SU-DHL-6 (cell line): ENCODE data around the gene ZC3H18.

ENCODE experiments used
- H2AFZ ChIP-seq: fragments of 200-600 bp; sonication (generic); 2 replicates; pipeline ENCODE4 v1.6.1; 2014; ENCODE audit warnings: low read depth, mild to moderate bottlenecking, moderate library complexity, mixed read lengths, antibody characterized with exemption, low read length; ENCODE audit not compliant: severe bottlenecking
- H3F3A ChIP-seq: fragments of 200-600 bp; shearing (Covaris generic); 2 replicates; pipeline ENCODE4 v1.6.0; 2016; ENCODE audit warnings: antibody characterized with exemption, mild to moderate bottlenecking; ENCODE audit not compliant: insufficient read depth
- H3K27ac ChIP-seq: fragments of 200-600 bp; sonication (generic); 2 replicates; pipeline ENCODE4 v1.5.1; 2016; ENCODE audit warnings: low read depth, mild to moderate bottlenecking, low read length, moderate library complexity, mixed read lengths
- H3K27me3 ChIP-seq: fragments of 200-600 bp; sonication (generic), shearing (Covaris generic); 2 replicates; pipeline ENCODE4 v1.6.0; 2014; ENCODE audit warnings: mild to moderate bottlenecking, low read length
- H3K36me3 ChIP-seq: fragments of 200-600 bp; sonication (generic); 2 replicates; pipeline ENCODE4 v1.6.1; 2014; ENCODE audit warnings: mild to moderate bottlenecking, low read length, mixed read lengths
- H3K4me2 ChIP-seq: fragments of 300-600, 200-600 bp; shearing (Covaris generic), sonication (generic); 2 replicates; pipeline ENCODE4 v1.6.0; 2014; ENCODE audit warnings: low read length, low read depth, mild to moderate bottlenecking; ENCODE audit not compliant: poor library complexity, severe bottlenecking
- H3K4me3 ChIP-seq: fragments of 200-600 bp; sonication (generic); 2 replicates; pipeline ENCODE4 v1.5.1; 2014; ENCODE audit warnings: antibody characterized with exemption, low read length, mild to moderate bottlenecking, mixed read lengths; ENCODE audit not compliant: insufficient read depth, poor library complexity, severe bottlenecking
- H3K79me2 ChIP-seq: fragments of 200-600 bp; sonication (generic); 2 replicates; pipeline ENCODE4 v1.6.1; 2014; ENCODE audit warnings: mild to moderate bottlenecking, low read length, moderate library complexity; ENCODE audit not compliant: insufficient read depth
- H3K9ac ChIP-seq: fragments of 200-600 bp; sonication (generic); 2 replicates; pipeline ENCODE4 v1.7.0; 2014; ENCODE audit warnings: mild to moderate bottlenecking, low read length
- H3K9me2 ChIP-seq: fragments of 200-600 bp; sonication (generic); replicated peaks from 2 replicates; pipeline ENCODE4 v1.6.1; 2014; ENCODE audit warnings: low read length; ENCODE audit not compliant: insufficient read depth
- H3K9me3 ChIP-seq: fragments of 200-600 bp; sonication (generic); 2 replicates; pipeline ENCODE4 v1.6.1; 2014; ENCODE audit warnings: low read length, mixed read lengths; ENCODE audit not compliant: insufficient read depth
- H4K20me1 ChIP-seq: fragments of 200-600 bp; sonication (generic); 2 replicates; pipeline ENCODE4 v1.6.1; 2014; ENCODE audit warnings: low read depth, mild to moderate bottlenecking, antibody characterized with exemption, low read length, moderate library complexity, mixed read lengths
- EZH2phosphoT487 ChIP-seq: fragments of 200-600 bp; sonication (generic), shearing (Covaris generic); conservative IDR thresholded peaks from 2 replicates; pipeline ENCODE4 v1.6.1; 2018; ENCODE audit warnings: mild to moderate bottlenecking, antibody characterized with exemption, low read length, moderate library complexity, mixed read lengths
- TF ChIP-seq, protein P1 (sequence below): fragments of 200-600 bp; sonication (generic); IDR thresholded peaks from one replicate; pipeline ENCODE4 v1.5.1; 2017; ENCODE audit warnings: antibody characterized with exemption, mild to moderate bottlenecking, low read length, moderate library complexity; ENCODE audit not compliant: insufficient read depth, poor library complexity, severe bottlenecking

The ZC3H18 gene

DNA sequence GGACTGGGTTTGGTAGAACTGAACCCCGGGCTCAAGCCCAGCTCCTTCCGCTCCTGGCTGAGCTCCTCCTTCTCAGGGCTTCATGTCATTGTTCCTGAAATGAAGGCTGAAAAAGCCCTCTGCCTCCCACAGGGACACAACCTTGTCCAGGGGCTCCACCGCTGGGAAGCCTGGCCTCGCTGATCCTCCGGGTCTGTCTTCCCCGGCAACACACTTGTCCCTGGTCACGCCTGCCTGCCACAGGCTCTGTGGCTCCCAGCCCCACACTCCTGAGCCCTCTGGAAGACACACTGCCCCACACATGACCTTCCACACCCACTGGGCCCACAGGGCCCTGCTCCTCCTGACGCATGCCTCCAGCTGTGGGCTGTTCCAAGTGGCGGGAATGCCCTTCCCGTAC, 18.0 kb upstream of the ZC3H18 start:
- Histone ChIP-seq H3K4me3 (no peak overlapping the region), H3K9ac (no peak overlapping the region)

GRCh38 chr16:88552815-88553214, 17.4 kb upstream of the ZC3H18 start:
- H3F3A ChIP-seq = no peaks in the 10 kb centered on the region
- H2AFZ ChIP-seq = no peak overlapping the region
- H3K9ac ChIP-seq = no peak overlapping the region
- H3K9me2 ChIP-seq = no peaks in the 10 kb centered on the region
- H3K36me3 ChIP-seq = no peaks in the 10 kb centered on the region
- H3K27me3 ChIP-seq = no peaks in the 10 kb centered on the region
- no peaks in the 10 kb centered on the region for H4K20me1 ChIP-seq
- no peak for TF ChIP-seq EZH2phosphoT487
- TF ChIP-seq, protein P1, sequence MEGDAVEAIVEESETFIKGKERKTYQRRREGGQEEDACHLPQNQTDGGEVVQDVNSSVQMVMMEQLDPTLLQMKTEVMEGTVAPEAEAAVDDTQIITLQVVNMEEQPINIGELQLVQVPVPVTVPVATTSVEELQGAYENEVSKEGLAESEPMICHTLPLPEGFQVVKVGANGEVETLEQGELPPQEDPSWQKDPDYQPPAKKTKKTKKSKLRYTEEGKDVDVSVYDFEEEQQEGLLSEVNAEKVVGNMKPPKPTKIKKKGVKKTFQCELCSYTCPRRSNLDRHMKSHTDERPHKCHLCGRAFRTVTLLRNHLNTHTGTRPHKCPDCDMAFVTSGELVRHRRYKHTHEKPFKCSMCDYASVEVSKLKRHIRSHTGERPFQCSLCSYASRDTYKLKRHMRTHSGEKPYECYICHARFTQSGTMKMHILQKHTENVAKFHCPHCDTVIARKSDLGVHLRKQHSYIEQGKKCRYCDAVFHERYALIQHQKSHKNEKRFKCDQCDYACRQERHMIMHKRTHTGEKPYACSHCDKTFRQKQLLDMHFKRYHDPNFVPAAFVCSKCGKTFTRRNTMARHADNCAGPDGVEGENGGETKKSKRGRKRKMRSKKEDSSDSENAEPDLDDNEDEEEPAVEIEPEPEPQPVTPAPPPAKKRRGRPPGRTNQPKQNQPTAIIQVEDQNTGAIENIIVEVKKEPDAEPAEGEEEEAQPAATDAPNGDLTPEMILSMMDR = no peak
- no peaks in the 10 kb centered on the region for H3K79me2 ChIP-seq
- H3K27ac ChIP-seq = no peak overlapping the region
- no peaks in the 10 kb centered on the region for H3K9me3 ChIP-seq
- H3K4me2 ChIP-seq = no peak overlapping the region
- no peak overlapping the region for H3K4me3 ChIP-seq

More for the DNA sequence above, 18.0 kb upstream of the ZC3H18 start:
- Histone ChIP-seq H4K20me1 (no peaks in the 10 kb centered on the region), H3K36me3 (no peaks in the 10 kb centered on the region), H3K4me2 (no peak overlapping the region), H3K9me2 (no peaks in the 10 kb centered on the region), H3K9me3 (no peaks in the 10 kb centered on the region), H3K79me2 (no peaks in the 10 kb centered on the region), H2AFZ (no peak overlapping the region), H3K27ac (no peak overlapping the region), H3K27me3 (no peaks in the 10 kb centered on the region), H3F3A (no peaks in the 10 kb centered on the region)
- TF ChIP-seq EZH2phosphoT487 = no peak
- TF ChIP-seq, protein P1 = no peak

- no peak for TF ChIP-seq EZH2phosphoT487
- TF ChIP-seq, protein P1 = no peak
- Histone ChIP-seq H3K79me2 (no peaks in the 10 kb centered on the region), H3K4me3 (no peak overlapping the region), H3K27me3 (no peaks in the 10 kb centered on the region), H3K27ac (no peak overlapping the region), H3K9me3 (no peaks in the 10 kb centered on the region), H3K9me2 (no peaks in the 10 kb centered on the region), H2AFZ (no peak overlapping the region), H3F3A (no peaks in the 10 kb centered on the region), H3K9ac (no peak overlapping the region), H3K36me3 (no peaks in the 10 kb centered on the region), H3K4me2 (no peak overlapping the region), H4K20me1 (no peaks in the 10 kb centered on the region)
Observed at GRCh38 chr16:88553739-88554138, 16.5 kb upstream of the ZC3H18 start.

DNA sequence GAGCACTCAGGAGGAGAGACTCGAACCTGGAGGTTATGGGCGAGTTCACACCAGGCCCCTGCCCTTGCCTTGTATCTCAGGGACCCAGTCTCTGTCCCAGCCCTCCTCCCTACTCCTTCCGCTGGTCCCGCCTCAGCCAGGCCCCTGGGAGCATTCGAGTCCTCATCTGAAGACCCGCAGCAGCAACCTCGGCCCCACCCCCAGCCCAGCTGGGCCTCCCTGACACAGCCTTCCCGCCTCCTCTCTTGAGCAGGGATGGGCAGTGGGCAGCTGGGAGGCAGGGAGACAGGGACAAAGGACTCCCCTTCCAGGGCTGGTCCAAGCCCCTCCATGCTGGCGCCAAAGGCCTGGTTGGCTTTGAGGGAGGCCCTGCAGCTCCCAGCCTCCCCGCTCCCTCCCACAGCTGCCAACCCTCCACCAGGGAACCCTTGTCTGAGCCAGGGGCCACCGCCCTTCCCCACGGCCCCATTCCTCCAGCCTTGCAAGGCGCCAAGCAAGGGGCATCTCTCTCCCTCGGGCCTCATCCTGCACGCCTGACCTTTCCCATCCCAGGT, 15.4 kb upstream of the ZC3H18 start:
- H3K36me3 ChIP-seq = no peaks in the 10 kb centered on the region
- no peak overlapping the region for H3K27ac ChIP-seq
- no peak overlapping the region for H3K4me3 ChIP-seq
- H3K27me3 ChIP-seq = no peaks in the 10 kb centered on the region
- no peaks in the 10 kb centered on the region for H4K20me1 ChIP-seq
- no peak overlapping the region for H2AFZ ChIP-seq
- no peak overlapping the region for H3K9ac ChIP-seq
- TF ChIP-seq, protein P1 = no peak
- no peak for TF ChIP-seq EZH2phosphoT487
- no peak overlapping the region for H3K4me2 ChIP-seq
- H3K9me2 ChIP-seq = no peaks in the 10 kb centered on the region
- H3K9me3 ChIP-seq = no peaks in the 10 kb centered on the region
- no peaks in the 10 kb centered on the region for H3K79me2 ChIP-seq
- H3F3A ChIP-seq = no peaks in the 10 kb centered on the region
